Skin of body (tissue), 2 donors: ENCODE data around the gene WDR72. TPM values are rescaled to one million over a fixed set of nuclear protein-coding genes. Genes with fewer than 3 reads are reported as not detected.

Source experiments
- DNase-seq: peaks from one replicate; lab custom pipeline; 2025; lab: John Stamatoyannopoulos, UW
- total RNA-seq: library from RNA; depleted of rRNA; stranded (reverse); fragments of >200 nt; gene quantifications from one replicate; pipeline ENCODE4 v1.2.3, GENCODE V29; 2014

Gene WDR72
- total RNA-seq, 1 donor from 2014 or later, result 0.69 TPM

GRCh38 chr15:53535886-53536285 is 223.6 kb downstream of the WDR72 start:
- DNase-seq, result no peak

DNA sequence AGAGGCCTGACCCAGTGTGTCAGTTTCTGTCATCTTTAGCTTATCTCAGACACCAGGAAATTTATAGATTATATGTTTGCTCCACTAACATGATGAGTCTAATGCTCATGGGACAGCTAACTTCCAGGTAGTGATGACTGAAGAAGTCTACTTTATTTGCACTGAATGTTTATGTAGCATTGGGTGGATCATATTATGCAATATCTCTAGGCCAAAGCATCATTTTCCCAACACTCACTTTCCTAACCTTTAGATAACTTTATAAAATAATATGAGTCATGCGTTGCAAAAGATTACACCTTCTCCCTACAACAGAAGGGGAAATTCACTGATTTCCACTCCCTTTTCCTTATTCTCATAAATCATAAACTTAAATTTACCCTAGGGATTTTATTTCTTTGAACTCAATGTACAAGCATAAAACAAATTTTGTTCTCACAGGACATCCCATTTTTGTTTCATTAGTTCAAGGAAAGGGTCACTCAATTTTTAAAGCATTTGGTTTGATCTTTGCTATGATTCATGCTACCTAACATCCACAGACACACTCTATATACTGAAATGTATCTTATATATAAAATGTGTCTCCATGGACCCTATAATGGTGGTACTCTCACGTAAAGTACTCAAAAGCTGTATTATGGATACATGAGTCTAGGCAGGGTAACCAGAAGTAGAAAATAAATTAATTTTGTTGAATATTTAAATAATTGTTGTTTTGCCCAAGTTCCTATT is 225.2 kb downstream of the WDR72 start:
- no peak for DNase-seq

- no peak for DNase-seq
These were observed 228.7 kb downstream of the WDR72 start for GRCh38 chr15:53530761-53531160.

DNA sequence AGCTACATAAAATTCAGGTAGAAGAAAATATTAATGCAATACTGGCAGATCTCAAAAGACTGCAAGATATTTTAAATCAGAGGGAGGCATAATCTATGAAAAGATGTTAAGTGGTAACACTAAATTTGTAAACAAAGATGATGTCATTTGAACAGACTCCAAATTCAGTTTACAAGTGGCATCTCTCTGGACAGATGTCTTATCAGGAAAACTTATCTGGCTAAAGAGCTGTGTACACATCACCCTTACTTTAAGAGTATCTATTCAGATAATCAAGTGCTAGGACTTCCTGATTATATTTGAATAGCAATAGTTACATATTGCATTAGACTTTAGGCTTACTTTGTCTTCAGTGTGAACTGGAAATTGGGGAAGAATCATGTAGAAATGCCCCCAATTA is 231.5 kb downstream of the WDR72 start:
- no peak for DNase-seq

- no peak for DNase-seq
These were observed 233.6 kb downstream of the WDR72 start for GRCh38 chr15:53525894-53526293.

DNA sequence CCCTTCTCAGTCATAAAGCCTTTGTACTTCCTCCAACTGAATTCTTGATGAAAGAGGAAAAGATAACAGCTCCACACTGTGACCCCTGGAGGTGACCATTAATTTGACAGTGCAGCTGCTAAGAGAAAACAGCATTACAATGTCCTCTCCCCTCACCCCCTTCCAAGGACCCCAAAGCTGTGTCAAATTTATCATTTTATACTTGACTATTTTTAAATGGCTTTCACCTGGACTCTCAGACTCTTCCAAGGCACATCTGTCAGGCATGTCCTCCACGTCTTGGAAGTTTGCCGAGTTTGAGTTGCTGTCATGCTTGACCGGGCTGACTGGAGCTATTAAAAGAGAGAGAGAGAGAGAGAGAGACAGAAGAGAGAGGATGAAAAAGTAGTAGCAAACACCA is 236.5 kb downstream of the WDR72 start:
- no peak for DNase-seq

DNA sequence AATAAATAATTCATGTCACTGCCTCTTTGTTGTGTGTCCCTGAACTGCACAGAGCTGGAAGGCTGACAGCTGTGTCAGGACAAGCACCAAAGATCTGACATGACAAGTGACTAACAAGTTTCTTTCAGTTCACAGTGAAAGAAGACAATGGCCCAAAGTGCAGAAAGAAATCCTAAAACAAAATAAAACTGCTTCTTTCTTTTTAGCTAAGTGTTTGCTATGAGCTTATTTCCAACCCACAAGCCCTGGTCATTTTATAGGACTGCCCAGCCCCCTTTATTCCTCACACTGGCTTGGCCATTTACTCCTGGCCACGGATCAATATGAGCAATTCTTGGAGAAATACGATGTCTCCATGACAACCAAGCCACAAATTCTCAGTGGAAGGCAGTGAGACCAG is 238.5 kb downstream of the WDR72 start:
- no peak for DNase-seq

GRCh38 chr15:53513431-53513830 is 246.0 kb downstream of the WDR72 start:
- DNase-seq, result no peak

GRCh38 chr15:53512029-53512428 is 247.4 kb downstream of the WDR72 start:
- no peak for DNase-seq

- DNase-seq, result no peak
These were observed 248.3 kb downstream of the WDR72 start for GRCh38 chr15:53511175-53511574.

- no peak for DNase-seq
These were observed 253.1 kb downstream of the WDR72 start for GRCh38 chr15:53506370-53506769.

GRCh38 chr15:53498996-53499395 is 260.5 kb downstream of the WDR72 start:
- DNase-seq, result no peak

- DNase-seq, result no peak
These were observed 269.1 kb downstream of the WDR72 start for GRCh38 chr15:53490341-53490740.

GRCh38 chr15:53482055-53482454 is 277.4 kb downstream of the WDR72 start:
- DNase-seq, result no peak

GRCh38 chr15:53477981-53478766 is 281.3 kb downstream of the WDR72 start:
- DNase-seq, result no peak

DNA sequence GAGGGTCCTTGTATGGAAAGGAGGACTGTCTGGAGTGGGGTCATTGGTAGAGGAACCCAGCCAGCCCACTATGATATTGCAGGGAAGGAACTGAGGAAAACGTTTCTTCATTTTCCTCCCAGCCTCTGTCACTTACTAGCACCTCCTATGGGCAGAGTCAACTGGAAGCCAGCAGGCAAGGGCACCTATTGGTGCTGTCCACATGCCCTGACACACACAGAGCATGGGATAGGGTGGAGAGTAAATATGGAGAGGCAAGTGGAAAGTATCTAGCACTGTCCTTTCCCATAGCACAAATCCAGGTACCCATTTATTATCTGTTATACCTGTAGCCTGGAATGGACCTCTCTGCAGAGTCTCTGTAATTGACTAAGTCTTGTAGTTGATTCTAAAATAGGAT is 285.6 kb downstream of the WDR72 start:
- no peak for DNase-seq

DNA sequence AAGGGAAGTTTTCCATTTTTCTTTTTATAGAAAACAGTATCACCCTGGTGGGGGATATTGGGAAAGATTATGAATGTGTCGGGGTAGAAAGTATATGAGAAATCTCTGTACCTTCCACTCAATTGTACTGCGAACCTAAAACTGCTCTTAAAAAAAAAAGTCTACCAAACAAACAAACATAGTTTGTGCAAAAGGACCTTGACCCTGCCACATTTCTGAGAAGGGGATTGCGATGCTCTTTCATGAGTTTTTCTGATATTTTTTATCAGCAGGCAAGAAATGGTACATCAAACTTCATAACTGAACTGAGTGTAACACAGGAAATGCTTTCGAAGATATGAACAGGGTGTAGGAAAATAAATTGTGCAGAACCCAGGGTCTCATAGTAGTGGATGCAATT is 286.0 kb downstream of the WDR72 start:
- DNase-seq, result no peak

DNA sequence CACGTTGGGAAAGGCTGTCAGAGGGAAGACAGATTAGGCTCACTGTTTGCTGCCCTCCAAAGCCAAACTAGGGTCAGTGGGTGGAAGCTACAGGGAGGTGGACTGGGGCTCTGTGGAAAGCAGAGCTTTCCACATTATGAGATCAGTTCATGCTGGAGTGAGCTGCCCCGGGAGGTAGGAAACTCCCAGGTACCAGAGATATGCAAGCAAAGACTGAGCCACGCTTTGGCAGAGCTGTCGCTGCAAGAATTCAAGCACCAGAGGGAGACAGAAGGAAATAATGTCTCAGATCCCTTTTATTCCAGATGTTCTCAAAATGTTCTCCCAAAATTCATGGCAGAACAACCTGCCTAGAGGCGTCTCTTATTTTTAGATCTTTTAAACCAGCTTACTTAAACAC is 286.6 kb downstream of the WDR72 start:
- DNase-seq, result no peak

DNA sequence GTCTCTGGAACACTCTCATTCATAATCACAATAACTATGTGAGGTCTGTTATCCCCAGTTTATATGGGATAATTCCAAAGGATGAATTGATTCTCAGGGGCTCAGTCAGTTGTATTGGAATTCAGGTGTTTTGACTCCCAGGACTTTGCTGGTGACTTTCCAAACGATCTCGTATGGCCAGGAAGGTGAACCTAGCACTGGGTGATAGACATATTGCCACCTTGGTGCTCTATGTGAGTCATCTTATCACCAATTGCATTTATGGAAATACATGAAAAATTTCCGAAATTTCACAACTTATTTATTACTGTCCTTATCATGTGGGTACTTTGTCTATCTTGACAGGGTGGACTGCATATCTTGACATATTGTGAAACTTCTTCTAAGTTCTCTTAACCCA is 287.3 kb downstream of the WDR72 start:
- no peak for DNase-seq

GRCh38 chr15:53470743-53471142 is 288.7 kb downstream of the WDR72 start:
- no peak for DNase-seq

GRCh38 chr15:53469422-53469821 is 290.0 kb downstream of the WDR72 start:
- DNase-seq, result no peak
